GM18526 (cell line): ENCODE results near the gene GPR180.

Source experiments
- POLR2A ChIP-seq: IDR thresholded peaks from 3 replicates; pipeline ENCODE4 v1.6.1; 2011; ENCODE audit not compliant: insufficient read length; ENCODE audit errors: extremely low read depth

Gene GPR180

GRCh38 chr13:94617389-94618000 lies 15.8 kb downstream of the GPR180 start:
- no peak for TF ChIP-seq POLR2A

GRCh38 chr13:94620286-94620896 lies 18.7 kb downstream of the GPR180 start:
- no peak for TF ChIP-seq POLR2A

- no peak for TF ChIP-seq POLR2A
Observed at GRCh38 chr13:94622344-94622743, 20.7 kb downstream of the GPR180 start.

- no peak for TF ChIP-seq POLR2A
Observed at GRCh38 chr13:94623316-94623715, 21.7 kb downstream of the GPR180 start.

DNA sequence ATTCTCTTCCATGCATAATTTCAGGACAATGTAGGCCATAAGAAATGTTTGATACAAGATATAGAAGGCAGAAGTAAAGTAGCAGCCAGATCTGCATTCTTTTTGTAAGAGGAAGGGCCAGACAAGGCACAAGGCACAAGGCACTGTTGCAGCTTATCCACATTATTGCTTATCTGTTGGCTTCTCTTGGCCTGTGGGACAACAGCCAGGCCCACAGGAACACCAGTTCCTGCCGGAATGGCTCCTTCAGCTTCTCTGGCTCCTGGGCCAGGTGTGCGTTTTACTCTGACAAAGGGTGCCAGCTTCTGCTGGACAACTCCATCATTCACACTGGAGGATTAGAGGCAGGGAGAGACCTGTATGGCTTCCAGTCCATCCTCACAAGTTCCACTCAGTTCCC lies 29.2 kb downstream of the GPR180 start:
- no peak for TF ChIP-seq POLR2A

GRCh38 chr13:94632226-94632980 lies 30.7 kb downstream of the GPR180 start:
- no peak for TF ChIP-seq POLR2A

GRCh38 chr13:94636942-94637578 lies 35.4 kb downstream of the GPR180 start:
- no peak for TF ChIP-seq POLR2A

DNA sequence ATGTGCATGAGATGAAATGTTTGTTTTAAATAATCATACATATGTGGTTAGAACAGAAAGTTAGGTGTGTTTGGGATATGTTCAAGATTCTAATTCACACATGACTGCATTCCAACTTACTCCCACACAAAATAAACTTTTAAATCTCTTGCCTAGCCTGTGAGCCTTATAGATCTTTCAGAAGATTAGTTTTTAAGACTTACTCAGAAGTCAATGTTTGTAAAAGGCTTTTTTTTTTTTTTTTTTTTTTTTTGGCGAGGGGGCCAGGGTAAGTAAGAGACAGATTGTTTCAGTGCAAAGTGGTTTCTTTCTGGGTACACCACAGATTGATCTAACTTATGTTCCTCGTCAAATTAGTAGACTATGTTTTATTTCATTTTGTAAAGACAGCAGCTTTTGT lies 39.1 kb downstream of the GPR180 start:
- no peak for TF ChIP-seq POLR2A

GRCh38 chr13:94641409-94641941 lies 39.8 kb downstream of the GPR180 start:
- TF ChIP-seq POLR2A, result no peak

DNA sequence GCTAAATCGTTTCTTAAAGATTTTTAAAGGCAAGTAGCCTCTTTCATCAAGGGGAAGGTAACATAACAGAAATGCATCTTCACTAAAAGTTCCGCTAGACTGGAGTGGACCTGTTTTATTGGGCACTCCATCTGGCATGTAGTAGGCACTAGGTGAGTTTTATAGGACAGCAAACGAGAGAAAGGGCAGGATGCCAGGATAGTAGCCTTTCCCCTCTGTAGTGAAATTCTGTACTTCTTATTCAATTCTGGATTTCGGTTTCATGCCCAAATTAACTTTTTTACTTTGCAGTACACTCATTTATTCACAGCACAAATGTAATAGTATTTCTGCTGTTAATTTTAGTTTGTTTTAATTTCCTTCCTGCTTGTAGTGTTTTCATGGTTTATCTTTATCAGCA lies 45.2 kb downstream of the GPR180 start:
- no peak for TF ChIP-seq POLR2A

DNA sequence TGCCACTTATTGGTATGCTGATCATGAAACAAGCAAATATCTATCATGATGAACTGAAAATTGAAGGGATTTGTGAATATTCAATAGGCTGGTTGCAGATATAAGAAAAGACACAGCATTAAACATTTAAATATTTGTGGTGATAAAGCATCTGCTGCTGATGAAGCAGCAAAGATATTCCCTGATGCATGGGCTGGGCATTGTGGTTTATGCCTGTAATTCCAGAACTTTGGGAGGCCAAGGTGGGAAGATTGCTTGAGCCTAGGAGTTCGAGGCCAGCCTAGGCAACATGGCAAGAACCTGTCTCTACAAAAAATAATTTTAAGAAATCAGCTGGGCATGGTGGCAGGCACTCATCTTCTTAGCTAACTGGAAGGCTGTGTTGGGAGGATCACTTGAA lies 54.5 kb downstream of the GPR180 start:
- no peak for TF ChIP-seq POLR2A

GRCh38 chr13:94656766-94657165 lies 55.1 kb downstream of the GPR180 start:
- no peak for TF ChIP-seq POLR2A

DNA sequence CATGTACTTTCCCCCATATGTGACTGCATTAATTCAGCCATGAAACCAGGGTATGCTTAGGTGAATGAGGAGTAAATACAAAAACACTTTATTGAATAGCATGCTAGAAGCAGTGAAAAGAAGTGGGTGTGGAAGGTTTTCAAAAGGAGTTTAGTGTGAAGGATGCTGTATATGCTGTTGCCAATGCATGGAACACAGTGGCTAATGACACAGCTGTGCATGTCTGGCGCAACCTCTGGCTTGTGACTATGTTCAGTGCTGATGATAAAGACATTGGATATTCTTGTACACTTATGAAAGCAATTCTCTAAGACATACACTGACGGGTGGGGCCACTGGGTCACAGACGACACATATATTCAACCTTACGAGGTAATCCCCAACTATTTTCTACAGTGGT lies 55.5 kb downstream of the GPR180 start:
- TF ChIP-seq POLR2A, result no peak

- TF ChIP-seq POLR2A, result no peak
Observed at GRCh38 chr13:94658926-94659597, 57.4 kb downstream of the GPR180 start.

DNA sequence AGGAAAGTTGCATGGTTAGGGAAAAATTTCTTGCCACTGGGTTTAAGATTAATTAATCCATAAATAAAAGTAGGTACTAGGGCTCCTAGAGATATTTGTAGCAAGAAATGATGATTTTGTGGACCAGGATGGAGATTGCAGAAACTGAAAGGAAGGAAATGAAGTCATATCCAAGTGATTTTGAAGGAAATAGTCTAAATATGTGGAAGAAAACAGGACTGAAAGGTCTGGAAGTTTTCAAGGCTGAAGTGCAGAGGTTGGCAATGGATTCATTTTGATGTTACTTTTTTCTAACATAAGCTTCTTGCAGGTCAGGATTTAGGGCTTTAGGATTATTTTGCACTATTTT lies 57.9 kb downstream of the GPR180 start:
- TF ChIP-seq POLR2A, result no peak
